NCI-H524 (cell line): ENCODE measurements around the gene PACSIN2.

Experiments
- DNase-seq, 2 experiments: peaks; one replicate each; lab custom pipeline; 2025; lab: John Stamatoyannopoulos, UW

Gene PACSIN2

DNA sequence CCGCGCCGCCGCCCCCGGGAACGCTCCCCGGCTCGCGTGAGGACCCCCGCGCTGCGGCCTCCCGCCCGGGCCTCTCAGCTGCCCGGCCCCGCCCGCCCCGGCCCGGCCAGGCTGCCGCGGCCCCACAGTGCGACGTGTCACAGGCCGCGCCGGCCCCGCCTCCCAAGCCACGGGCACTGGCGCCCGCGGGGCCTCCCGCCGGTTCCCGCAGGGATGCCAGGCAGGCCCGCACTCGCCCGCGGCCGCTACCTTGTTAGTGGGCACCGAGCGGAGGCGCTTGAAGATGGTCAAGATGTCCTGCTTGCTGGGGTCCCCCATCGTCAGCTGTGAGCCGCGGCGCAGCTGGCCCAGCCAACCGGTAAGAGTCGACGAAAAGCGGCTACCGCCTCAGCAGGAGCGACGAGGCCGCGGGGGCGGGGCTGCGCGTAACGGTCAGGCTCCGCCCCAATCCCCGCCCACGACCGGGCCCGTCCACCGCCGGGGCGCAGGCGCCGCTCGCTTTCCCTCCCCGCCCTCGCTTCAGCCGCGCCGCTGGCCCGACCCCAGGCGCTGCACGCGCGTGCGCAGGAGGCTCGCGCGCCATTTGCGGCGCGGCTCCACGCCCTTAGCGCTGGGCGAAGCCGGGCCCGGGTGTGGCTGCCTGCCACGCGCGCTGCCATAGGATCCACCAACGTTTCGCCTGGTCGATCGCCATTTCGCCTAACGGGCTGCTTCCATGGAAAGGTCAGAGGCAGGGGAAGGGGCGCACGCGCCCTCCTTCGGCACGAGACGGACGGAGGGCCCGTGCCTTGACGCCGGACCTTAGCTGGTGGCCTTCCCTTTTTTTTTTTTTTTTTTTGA lies 157.9 kb downstream of the PACSIN2 start, which contains the start of gene ARFGAP3:
Gene ARFGAP3, minus strand, starts transcription at position 409 of the 840 bp plus-strand sequence. Its CDS starts 91 bp downstream, at position 318.
- DNase-seq, result peak; percentile 80 to 92

DNA sequence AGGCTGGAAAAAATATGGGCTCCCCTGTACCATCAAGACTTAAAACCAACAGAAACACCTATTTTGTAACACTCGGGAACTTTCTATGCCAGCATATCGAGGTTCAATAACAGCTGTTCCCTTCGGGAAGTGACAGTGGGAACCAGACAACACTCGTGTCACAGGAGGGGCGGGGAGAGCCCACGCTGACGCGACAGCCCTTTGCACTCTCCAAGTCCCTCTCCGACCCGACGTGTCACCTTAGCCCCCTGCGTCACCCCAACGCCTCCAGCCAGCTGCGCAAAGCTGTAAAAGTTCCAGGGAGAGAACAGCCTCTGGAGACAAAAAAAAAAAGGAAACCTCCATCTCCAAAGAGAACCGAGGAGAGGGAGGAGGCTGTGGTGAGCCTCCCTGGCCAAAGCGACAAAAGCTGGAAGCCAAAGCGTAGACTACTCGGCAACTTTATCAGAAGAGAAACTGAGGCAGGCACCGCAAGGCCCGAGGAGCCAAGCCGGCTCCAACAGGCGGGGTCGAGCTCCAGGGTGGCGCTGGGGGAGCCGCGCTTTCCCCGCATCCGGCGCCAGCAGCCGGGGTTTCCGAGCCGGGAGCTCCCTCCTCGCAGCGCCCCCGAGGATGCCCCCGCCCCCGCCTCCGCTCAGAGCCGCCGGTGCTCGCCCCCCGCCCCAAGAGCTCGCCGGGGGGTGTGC lies 158.6 kb downstream of the PACSIN2 start:
- DNase-seq, result peak in 1 of 2 experiments; percentile 26

DNA sequence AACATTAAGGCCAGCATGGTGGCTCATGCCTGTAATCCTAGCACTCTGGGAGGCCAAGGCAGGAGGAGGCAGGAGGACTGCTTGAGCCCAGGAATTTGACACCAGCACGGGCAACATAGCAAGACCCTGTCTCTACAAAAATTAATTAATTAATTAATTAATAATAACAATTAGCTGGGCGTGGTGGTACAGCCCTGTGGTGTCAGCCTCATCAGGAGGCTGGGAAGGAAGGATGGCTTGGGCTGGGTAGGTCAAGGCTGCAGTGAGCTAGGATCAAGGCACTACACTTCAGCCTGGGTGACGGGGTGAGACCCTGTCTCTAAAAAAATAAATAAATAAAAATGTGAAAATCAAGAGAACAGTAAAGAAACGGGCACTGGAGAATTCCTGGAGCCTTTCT lies 159.2 kb downstream of the PACSIN2 start:
- no peak for DNase-seq

DNA sequence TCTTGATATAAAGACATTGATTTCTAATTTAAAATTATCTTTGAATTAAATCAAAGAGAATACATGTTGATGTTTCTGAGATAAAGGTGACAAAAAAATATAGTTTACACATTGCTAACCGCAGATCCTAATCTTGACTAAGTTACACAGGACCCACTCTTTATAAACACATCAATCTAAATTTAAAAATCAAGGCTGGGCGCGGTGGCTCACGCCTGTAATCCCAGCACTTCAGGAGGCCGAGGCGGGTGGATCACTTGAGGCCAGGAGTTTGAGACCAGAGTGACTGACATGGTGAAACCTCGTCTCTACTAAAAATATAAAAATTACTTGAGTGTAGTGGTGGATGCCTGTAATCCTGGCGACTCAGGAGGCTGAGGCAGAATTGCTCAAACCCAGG lies 159.7 kb downstream of the PACSIN2 start:
- DNase-seq, result no peak

DNA sequence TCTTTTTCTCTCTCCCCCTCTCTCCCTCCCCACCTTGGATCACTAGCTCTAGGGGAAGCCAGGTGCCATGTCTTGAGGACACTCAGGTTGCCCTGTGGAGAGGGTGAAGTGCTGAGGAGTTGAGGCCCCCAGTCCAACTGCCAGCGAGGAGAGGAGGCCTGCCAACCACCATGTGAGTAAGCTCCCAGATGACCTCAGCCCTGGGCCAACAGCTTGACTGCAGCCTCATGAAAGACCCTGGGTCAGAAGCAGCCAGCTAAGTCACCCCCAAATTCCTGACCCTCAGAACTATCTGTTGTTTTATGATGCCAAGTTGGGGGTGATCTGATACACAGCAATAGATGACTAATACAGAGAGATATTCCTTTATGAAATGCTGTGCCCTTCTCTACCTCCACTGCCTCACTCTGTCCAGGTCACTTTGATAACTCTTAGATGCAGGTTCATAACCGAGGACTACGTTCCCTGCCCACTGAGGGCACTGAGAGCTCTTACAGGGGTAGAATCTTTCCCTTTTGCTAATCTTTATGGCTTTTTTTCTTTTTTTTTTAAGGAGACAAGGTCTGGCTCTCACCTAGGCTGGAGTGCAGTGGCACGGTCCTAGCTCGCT lies 165.9 kb downstream of the PACSIN2 start:
- no peak for DNase-seq

DNA sequence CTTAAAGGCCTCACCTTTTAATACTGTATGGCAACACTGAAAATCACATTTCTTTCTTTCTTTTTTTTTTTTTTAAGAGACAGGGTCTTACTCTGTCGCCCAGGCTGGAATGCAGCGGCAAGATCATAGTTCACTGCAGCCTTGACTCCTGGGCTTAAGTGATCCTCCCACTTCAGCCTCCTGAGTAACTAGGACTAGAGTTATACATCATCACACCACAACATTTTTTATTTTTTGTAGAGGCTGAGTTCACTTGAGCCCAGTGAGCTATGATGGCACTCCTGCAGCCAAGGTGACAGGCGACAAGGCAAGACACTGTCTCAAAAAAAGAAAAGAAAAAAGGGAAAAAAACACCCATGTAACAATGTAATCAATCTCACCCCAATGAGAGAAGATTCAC lies 167.8 kb downstream of the PACSIN2 start:
- no peak for DNase-seq

DNA sequence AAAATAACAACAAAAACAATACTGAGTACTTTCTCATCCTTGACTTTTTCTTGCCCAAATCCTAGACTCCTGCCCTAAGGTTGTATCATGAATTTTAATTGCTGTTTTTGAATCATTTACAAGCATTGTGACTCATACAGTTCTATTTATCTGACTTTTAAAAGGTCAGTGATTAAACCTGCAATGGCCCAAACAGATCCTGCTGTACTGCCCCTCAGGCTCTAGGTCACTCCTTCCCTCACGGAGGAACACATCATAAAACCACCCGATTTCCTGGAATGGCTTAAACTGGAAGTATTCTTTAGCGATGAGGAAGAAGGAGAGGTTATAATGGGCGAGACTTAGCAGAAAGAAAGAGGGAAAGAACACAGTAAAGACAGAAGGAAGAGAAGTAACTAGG lies 170.2 kb downstream of the PACSIN2 start:
- DNase-seq, result no peak

DNA sequence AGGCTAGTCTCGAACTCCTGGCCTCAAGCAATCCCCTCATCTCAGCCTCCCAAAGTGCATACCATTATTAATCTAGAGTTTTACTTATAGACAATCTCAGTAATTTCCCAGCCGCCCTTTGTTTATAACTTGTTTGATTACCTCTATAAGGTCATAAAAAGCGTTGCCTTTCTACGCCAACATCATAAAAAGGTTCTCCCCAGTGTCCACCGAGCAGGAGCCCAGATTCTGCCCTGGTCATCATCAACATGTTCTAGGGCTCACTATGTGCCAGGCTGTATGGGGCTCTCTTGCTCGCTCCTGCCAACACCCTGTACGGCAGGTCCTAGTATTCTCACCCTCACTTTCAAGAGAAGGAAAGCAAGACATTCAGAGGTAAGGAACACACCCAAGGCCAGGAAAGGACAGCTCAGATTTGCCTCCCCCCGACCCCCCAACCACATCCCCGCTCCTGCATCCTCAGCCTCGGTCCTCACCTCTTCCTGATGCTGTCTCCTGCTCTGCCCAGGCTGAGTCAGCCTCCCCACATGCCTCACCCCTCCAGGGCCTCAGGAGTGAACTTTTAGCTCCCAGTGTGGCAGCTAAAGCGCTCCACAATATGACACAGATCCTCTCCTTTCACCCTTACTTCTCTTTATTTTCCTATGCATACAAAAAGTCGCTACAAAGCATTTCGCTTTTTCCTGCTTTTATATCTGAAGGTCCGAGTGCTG lies 172.1 kb downstream of the PACSIN2 start:
- DNase-seq, result no peak

DNA sequence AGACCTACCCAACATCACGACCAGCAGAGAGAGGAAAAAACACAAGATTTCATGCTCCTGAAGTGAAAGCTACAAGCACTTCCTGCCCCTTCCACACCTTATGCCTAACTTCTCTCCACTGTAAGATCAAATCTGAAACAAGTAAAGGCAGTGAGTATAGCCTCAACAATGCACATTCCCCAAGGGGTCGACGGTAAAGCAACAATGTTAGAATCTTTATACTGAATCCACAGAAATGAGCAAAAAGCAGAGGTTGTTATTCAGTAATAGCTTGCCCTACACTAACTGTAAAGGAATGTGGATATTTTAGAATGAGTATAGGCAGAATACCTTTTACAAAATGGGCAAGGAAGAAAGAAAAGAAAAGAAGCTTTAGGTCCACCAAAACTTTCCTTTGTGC lies 173.5 kb downstream of the PACSIN2 start:
- no peak for DNase-seq

DNA sequence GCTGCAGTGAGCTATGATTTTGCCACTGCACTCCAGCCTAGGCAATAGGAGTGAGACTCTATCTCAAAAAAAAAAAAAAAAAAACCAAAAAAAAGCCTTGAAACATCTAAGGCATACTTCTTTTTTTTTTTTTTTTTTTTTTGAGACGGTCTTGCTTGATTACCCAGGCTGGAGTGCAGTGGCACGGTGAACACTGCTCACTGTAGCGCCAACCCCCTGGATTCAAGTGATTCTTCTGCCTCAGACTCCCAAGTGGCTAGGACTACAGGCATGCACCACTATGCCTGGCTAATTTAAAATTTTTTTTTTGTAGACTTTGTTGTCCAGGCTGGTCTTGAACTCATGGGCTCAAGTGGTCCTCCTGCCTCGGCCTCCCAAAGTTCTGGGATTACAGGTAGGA lies 177.4 kb downstream of the PACSIN2 start:
- no peak for DNase-seq

DNA sequence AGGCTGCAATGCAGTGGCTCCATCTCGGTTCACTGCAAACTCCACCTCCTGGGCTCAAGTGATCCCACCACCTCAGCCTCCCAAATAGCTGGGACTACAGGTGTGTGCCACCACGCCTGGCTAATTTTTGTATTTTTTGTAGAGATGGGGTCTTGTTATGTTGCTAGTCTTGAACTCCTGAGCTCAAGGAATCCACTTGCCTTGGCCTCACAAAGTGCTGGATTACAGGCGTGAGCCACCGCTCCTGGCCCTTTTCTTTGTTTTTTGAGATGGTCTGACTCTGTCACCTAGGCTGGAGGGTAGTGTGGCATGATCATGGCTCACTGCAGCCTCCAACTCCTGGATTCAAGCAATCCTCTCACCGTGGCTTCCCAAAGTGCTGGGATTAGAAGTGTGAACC lies 178.9 kb downstream of the PACSIN2 start:
- no peak for DNase-seq

DNA sequence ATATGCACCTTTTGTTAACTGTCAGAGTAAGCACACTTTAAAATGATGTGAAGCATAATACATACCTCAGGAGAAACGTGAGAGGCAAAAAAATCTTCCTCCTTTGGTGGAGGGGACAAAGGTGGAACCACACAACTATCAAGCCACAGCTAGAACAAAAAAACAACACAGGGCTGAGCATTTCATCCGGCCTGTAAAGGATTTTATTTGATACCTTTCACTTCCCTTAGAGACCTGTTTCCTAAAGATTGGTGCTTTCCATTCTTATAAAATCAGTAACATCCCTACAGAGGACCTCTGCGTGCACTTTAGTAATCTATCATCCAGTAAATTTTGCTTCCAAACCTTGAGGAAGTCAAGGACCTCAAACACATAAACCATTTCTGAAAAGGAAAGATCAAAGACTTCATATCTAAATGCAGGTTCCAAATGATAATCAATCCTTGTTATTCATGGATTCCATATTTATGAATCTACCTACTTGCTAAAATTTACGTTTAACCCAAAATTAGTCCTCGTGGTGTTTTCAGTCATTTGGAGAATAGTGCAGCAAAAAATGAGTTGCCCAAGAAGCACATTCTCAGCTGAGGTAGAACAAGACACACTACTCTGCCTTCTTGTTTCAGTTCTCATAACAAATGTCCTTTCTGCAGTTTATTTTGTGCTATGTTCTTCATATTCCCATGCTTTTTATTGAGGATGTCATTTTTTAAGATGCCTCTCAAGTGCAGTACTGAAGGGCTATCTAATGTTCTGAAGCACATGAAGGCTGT lies 180.6 kb downstream of the PACSIN2 start:
- DNase-seq, result no peak

DNA sequence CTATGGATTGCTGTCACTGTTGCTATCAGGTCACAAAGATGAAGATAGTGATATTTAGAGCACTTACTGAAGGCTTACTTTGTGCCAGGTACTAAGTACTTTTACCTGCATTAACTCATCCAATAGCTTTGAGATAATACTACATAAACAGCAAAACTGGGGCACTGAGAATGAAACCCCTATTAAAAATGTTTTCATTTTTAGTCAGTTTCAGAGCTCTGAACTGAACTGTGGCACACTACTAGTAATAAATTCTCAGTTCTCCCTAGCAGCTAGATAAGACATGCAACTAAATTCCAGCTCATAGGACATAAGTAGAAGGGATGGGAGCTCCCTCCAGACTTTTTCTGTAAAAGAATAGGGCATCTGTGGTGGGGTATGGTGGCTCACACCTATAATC lies 181.8 kb downstream of the PACSIN2 start:
- no peak for DNase-seq

DNA sequence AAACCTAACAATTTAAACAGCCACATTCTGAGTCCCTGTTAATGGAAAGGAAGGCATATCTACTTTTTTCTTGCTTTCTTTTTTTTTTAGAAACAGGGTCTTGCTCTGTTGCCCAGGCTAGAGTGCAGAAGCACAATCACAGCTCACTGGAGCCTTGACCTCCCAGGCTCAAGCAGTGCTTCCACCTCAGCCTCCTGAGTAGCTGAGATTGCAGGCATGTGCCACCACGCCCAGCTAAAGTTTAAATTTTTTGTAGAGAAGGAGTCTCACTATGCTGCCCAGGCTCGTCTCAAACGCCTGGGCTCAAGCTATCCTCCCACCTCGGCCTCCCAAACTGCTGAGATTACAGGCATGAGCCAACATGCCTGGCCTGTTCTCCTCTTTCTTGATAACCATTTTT lies 183.2 kb downstream of the PACSIN2 start:
- DNase-seq, result no peak

DNA sequence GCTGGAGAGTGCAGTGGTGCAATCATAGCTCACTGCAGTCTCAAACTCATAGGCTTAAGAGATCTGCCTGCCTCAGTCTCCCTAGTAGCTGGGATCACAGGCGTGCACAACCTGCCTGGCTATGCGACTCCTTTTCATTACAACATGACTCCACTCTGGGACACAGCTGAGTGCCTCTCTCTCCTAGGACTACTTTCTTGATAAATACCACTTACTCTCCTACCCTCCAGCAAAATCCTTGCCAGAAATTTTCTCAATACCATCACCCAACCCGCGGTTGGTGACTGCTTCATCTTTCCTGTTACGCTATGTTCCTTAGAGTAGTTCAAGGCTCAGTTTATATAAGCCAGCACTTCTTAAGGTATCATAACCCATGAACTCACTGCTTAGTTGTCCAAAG lies 184.8 kb downstream of the PACSIN2 start:
- no peak for DNase-seq

DNA sequence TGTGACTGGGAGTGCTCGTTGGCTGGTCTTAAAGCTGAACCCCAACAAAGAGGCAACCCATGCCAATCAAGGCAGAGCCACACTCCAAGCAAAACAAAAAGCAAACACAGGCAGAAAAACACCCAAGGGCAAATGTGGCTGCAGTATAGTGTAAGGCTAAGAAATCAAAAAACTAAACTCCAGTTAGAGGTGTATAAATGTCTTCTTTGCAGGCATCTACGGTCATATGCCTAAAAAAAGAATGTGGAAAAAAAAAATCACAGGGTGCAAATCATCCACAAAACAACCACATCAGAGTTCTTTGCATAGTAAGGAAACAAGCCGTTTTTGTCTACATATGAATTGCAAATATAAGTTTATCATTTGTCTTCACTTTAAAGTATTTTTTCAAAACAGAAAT lies 185.6 kb downstream of the PACSIN2 start:
- no peak for DNase-seq

DNA sequence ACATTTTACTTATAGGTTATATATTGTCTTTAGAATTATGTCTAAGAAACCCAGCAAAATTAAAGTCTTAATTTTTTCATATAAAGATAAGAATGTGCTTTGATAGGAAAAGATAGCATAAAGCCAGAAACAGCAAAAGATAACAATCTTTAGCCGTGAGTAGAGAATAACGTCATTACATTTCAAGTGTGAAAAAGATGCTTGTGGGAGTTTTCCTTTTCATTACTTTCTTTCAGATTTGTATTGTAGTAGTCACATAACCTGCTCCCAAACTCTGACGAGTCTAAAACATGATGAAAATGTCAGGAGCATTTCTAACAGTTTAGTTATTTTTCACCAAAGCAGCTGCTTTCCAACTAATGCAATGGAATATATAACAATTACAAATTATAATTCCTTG lies 189.2 kb downstream of the PACSIN2 start:
- no peak for DNase-seq

DNA sequence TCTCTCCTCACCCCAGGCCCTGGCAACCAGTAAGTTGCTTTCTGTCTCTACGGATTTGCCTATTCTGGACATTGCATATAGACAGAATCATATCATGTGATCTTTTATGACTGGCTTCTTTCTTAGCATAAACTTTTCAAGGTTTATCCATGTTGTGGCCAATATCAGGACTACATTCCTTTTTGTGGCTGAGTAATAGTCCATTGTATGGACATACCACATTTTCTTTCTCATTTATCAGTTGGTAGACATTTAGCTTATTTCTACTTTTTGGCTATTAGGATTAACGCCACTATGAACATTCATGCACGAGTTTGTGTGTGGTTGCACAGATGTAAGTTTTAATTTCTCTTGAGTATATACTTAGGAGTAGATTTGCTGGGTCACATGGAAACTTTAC lies 193.6 kb downstream of the PACSIN2 start:
- DNase-seq, result no peak

DNA sequence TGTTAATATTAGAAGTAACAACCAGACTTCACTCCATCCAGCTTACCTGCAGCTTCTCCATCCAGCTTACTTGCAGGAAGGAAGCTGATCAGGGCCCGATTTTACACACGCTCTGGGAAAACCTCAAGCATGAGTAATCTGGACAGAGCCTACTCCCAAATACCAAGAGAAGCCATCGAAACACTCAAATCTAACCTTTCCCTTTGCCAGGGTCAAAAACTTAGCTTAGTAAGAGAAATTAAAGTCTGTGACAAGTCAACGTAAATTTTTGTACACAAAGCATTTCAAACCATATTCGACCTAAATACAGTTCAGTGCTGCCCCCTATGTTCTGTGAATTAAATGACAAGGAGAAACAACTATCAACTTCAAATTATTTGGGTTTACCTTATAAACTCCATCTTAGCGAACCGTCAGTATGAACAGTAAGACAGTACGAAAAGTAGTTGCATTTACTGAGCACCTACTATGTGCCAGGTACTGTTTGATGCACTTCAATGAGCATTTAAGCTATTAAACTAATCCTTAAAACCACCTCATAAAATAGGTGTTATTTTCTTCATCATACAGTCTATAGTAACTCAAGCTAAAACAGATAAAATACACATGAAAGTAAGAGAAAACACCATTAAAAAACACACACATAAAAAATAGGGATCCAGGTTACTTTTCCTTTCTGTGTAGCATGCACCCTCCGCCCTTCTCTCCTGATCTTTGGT lies 194.7 kb downstream of the PACSIN2 start:
- peak in 1 of 2 experiments; percentile 40 for DNase-seq
